CD4-positive, alpha-beta T cell treated with Interleukin-4 for 1 hour (primary cell): ENCODE measurements around the gene WWOX.
"Not testable (repeated sequence)": the region's sequence is repeated elsewhere in the genome, so short reads cannot be mapped to it uniquely, and the experiment has no call there.

Experiments
- DNase-seq, 2 donors: peaks; one replicate each; pipeline ENCODE4 v3.0.0-alpha.2; 2020 to 2022

The WWOX gene

GRCh38 chr16:78672779-78673556 lies 573.5 kb downstream of the WWOX start:
- no peak for DNase-seq

DNA sequence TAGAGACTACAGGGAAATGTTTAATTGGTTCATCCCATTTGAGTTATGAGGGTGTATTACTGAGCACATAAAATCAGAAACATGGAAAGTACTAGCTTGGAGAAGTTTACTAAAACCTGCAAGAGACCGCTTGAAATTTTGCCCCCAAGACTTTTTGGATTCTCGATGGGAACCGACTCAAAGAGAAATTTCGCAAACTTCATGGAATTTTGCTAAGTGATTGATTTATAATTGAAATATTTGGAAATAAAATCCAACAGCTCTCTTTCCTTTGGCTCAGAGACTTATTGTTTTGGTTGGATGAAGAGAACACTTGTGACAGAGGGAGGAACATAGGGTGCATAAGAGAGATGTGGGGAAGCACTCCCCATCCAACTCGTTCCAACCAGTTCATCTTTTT lies 574.4 kb downstream of the WWOX start:
- no peak for DNase-seq

DNA sequence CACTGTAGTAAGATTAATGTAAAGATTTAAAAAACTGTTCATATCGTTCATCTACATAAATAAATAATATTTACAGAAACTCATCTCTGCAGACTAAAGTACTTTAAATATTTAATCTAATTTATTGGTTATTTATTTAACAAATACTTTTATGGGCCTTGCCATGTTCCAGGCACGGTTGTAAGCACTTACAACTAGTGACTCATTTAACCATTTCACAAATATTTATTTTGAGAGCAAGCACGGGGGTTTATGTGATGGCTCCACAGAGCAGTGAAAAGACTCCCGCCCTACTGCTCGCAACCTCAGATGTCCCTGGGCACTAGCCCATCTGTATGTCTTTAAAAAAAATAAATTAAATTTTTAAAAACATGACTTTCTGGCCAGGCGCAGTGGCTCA lies 575.9 kb downstream of the WWOX start:
- no peak for DNase-seq

DNA sequence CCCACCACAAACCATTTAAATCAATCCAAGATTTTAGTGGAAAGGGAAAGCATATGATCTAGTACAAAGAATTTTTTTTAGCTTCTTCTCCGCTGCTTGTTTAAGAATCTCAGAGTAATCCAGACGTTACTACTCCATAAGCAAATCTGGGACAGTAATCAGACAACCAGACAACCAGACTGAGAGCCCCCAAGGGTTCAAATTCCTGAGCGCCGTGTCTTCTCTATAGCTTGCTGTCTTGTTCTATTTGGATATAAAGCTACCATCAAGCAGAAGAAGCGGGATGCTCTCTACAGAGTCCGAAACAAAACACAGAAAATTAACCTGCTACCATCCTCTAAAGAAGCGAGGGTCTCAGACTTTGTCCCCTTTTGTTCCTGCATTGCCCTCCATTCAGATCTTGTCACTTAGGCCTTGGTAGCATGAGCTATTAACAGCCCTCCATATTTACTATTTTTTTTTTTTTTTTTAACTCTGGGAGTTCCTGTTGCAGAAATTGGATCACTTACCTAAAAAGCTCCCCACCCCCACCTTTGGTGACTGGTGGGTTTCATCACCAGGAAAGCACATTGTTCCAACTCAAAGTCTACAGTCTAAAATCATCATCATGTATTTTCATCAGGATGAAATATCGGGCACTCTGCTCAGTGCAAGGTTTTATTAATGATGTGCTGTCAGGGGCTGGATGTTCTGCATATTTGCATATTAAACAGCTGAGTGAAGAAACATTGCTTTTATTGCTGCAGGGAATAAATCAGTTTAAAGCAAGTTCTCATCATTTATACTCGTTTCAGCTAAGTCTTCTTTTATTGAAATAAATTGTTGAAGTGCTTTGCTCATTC lies 576.7 kb downstream of the WWOX start:
- no peak for DNase-seq

- no peak for DNase-seq
Measured at GRCh38 chr16:78677181-78677731, 577.8 kb downstream of the WWOX start.

- no peak for DNase-seq
Measured at GRCh38 chr16:78679546-78679945, 580.1 kb downstream of the WWOX start.

GRCh38 chr16:78681743-78682142 lies 582.3 kb downstream of the WWOX start:
- no peak for DNase-seq

DNA sequence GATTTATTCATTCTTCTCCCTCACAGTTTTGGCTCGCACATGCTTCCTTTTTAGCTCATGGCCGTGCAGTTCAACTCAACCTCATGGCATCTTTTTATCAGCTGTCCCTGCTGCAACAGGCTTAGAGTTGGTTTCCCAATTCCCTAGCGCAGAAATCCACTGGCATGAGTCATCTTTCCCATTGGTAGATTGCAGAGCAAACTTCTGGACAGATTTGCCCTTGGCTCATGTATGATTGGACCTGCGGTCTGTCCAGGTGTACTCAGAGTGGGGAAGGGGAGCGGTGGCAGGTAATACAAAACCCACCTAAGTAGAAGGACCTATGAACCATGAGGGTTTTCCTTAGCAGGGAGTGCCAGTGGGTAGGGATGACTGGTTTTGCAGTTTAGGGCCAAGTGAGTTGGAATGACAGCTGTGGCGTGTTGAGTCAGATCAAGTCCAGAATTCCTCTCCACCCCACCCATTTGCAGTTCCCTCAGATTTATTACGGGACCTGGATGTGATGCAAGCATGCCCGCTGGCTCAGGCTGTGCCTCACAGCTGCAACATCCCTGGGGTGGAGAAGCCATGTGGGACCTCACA lies 584.7 kb downstream of the WWOX start:
- no peak for DNase-seq

- DNase-seq: no peak
Measured at GRCh38 chr16:78684655-78685375, 585.4 kb downstream of the WWOX start.

DNA sequence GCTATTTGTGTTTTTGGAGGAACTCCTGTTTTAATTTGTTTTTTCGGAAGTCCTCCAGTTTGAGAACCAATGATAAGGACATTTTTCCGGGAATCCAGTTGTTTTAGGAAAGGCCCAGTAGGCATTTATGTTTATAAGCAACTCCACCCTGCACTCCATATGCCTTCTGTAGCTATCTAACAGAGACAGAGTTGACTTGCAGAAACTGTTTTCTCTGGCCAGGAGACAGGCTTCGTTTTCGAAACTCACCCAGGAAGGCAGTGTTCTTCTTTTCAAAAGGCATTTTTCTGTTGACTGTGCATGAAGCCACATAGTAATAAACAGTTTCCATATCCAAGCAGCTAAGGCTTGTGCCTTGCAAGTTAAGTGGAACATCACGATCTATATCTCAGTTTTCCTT lies 587.1 kb downstream of the WWOX start:
- no peak for DNase-seq

GRCh38 chr16:78689028-78689427 lies 589.6 kb downstream of the WWOX start:
- no peak for DNase-seq

DNA sequence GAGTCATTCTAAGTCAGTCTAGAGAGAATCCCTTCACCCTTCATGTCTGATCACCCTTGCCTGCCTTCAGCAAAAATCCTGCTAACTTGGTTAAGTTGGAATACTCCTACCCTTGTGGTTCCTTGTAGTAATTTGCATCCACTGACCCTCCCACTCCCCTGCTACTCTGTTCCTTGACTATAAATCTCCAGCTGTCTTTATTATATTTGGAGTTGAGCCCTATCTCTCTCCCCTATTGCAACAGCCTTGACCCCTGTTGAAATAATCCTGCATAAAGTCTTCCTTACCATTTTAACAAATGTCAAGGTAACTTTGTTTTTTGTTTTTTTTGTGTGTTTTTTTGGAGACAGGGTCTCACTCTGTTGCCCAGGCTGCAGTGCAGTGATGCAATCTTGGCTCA lies 590.1 kb downstream of the WWOX start:
- DNase-seq: no peak

DNA sequence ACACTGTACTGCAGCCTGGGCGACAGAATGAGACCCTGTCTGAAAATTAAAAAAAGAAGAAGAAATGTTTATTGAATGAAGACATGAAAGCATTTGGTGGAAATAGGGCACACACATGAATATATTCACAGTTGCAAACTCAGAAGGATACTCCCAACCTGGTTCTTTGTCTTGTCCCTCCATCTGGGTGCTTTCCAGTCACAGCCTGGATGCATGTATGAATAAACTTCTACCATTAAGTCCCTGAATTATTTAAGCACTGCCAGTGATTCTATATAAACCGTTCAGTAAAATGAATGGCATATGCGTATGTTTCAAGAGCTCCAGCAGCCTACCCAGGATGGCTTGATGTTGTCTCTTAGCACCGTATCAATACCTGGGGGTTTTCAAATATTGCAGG lies 591.1 kb downstream of the WWOX start:
- no peak for DNase-seq

- not testable (repeated sequence) for DNase-seq
Measured at GRCh38 chr16:78691746-78692145, 592.3 kb downstream of the WWOX start.

DNA sequence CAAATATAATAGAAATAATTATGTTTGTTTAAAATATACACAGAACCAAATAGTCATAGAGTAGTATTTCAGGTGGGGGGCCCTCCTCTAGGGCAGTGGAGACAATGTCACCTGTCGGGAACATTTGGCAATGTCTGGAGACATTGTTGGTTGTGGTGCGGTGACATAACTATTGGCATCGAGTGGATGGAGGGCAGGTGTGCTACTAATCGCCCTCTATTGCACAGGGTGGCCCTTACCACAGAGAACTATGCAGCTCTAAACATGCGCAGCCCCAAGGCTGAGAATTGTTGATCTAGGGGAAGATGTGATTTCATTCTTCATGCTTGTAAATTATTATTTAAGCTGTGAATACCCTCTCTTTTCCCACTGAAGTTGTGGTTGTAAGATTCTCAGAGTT lies 594.0 kb downstream of the WWOX start:
- no peak for DNase-seq

GRCh38 chr16:78694414-78694813 lies 595.0 kb downstream of the WWOX start:
- no peak for DNase-seq

DNA sequence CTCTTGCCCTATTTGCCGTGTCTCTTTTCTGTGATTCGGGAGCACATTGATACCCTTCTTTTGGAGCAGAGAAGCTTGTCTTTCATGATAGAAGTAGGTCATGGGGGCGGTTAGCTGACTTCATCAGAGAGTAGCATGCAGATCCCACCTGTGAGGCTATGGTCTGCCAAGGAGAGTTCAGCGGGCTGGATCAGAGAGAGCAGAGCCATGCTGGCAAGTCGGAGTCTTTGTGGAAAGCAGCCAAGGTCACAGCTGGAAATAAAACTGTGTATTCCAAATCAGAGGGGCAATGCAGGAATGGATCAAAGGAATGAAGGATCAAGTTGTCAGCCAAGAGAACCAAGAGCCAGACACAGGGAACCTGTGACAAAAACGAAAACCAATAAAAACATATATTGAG lies 595.9 kb downstream of the WWOX start:
- no peak for DNase-seq

DNA sequence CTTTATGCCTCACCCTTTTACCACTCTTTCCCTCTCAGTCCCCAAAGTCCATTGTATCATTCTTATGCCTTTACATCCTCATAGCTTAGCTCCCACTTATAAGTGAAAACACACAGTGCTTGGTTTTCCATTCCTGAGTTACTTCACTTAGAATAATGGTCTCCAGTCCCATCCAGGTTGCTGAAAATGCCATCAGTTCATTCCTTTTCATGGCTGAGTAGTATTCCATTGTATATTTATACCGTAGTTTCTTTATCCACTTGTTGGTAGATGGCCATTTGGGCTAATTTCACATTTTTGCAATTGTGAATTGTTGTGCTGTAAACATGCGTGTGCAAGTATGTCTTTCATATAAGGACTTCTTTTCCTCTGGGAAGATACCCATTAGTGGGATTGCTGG lies 597.3 kb downstream of the WWOX start:
- no peak for DNase-seq

DNA sequence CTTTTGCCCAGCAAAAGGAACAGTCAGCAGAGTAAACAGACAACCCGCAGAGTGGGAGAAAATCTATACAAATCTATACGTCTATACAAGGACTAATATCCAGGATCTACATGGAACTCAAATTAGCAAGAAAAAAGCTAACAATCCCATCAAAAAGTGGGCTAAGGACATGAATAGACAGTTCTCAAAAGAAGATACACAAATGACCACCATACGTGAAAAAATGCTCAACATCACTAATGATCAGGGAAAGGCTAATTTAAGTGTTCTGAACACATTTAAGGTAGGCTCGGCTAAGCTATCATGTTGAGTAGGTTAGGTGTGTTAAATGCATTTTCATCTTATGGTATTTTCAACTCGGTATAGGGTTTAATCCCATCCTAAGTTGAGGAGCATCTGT lies 598.0 kb downstream of the WWOX start:
- no peak for DNase-seq

DNA sequence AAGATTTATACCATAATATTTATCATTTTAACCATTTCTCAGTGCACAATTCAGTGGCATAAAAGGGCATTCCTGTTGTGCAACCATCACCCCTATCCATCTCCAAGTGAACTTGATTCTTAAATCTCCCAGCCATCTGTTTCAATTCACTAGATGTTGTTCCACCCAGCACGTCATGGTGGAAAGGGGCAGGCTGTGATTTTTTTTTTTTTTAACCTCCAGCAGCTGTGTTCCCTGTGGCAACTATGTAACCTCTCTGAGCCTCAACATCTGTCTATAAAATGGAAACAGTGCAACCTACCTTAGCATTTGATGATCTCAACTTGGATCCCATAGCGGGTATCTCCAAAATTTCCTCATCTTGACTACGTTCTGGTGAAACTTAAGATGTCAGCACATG lies 604.5 kb downstream of the WWOX start:
- no peak for DNase-seq

DNA sequence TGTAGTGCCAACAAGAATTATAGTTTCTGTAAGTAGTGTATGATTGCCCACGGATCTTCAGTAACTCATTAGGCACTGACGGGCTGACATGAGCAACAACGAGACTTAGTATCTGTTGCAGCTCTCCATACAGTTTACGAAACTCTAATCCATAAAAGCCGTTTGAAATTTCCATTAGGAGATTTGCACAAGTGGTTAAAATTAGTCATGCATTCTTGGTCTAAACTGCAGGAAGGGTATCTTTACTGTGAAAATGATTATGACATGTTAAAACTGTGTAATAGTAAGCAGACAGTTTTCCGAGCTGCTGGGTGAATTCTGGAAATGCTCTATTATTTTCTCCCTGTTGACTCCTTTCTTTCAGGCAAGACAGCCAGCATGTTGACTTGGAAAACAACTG lies 605.0 kb downstream of the WWOX start:
- no peak for DNase-seq

DNA sequence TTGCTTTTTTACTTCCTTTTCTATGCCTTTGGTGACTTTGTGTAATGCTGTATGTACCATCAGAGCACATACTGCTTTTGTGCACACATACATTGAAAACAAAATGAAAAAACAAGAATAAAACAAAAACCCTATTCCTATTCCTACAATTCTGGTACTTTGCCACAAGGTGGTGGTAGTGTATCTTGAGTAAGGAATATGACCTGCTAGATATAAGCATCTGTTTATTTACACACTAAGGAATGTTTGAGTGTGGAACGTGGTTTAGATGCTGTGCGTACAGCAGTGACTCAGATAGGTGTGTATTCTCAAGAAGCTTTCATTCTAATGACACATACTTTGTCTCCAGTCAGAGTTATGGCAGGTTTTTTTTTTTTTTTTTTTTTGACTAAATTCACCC lies 606.2 kb downstream of the WWOX start:
- DNase-seq: peak in 1 of 2 donors; percentile 63

- no peak for DNase-seq
Measured at GRCh38 chr16:78706637-78707036, 607.2 kb downstream of the WWOX start.
